HepG2 (cell line): ENCODE measurements around the gene RIPOR1. TPM values are rescaled to one million over a fixed set of nuclear protein-coding genes. Genes with fewer than 3 reads are reported as not detected.

ENCODE experiments used
- ADNP ChIP-seq: sonication (generic); formaldehyde crosslinking; IDR thresholded peaks from 2 replicates; pipeline ENCODE4 v1.4.0; 2020; ENCODE audit warnings: missing genetic modification reagents
- ASH2L ChIP-seq: fragments of 300-600, 200-600 bp; sonication (generic); IDR thresholded peaks from 2 replicates; pipeline ENCODE4 v1.7.0; 2017; ENCODE audit warnings: low read depth, mild to moderate bottlenecking, moderate library complexity, mixed read lengths, low read length; ENCODE audit not compliant: insufficient read length
- ATF4 ChIP-seq, 2 experiments: fragments of 450-650 bp in 1 of 2; sonication (generic) in 1 of 2; formaldehyde crosslinking; IDR thresholded peaks; 2 replicates each; pipeline versions ENCODE4 v1.5.0 to v1.8.0; 2020 to 2022; ENCODE audit warnings: mild to moderate bottlenecking in 1 of 2, missing genetic modification reagents in 1 of 2
- CHCHD3 ChIP-seq: sonication (generic); formaldehyde crosslinking; IDR thresholded peaks from 2 replicates; pipeline ENCODE4 v1.8.0; 2022; ENCODE audit warnings: mild to moderate bottlenecking, missing genetic modification reagents, moderate library complexity
- EZH2 ChIP-seq: conservative IDR thresholded peaks from 2 replicates; pipeline ENCODE4 v1.6.1; 2012; ENCODE audit warnings: mild to moderate bottlenecking, low read depth, low read length, moderate library complexity
- FOXO1 ChIP-seq: sonication (generic); formaldehyde crosslinking; IDR thresholded peaks from 2 replicates; pipeline ENCODE4 v1.4.0; 2020; ENCODE audit warnings: missing genetic modification reagents
- HOXD1 ChIP-seq: sonication (generic); formaldehyde crosslinking; IDR thresholded peaks from 2 replicates; pipeline ENCODE4 v1.5.0; 2020; ENCODE audit warnings: missing genetic modification reagents
- KLF13 ChIP-seq: sonication (generic); formaldehyde crosslinking; IDR thresholded peaks from 2 replicates; pipeline ENCODE4 v1.4.0; 2020; ENCODE audit warnings: mild to moderate bottlenecking, missing genetic modification reagents
- SYNCRIP ChIP-seq: fragments of 200-400 bp; formaldehyde crosslinking; IDR thresholded peaks from 2 replicates; pipeline ENCODE4 v1.6.1; 2018; ENCODE audit warnings: mild to moderate bottlenecking, low read depth, low read length; ENCODE audit not compliant: insufficient read depth
- TSC22D2 ChIP-seq: sonication (generic); formaldehyde crosslinking; IDR thresholded peaks from 2 replicates; pipeline ENCODE4 v1.5.1; 2020; ENCODE audit warnings: missing genetic modification reagents, mild to moderate bottlenecking, borderline replicate concordance
- XRCC5 ChIP-seq: fragments of 200-400 bp; formaldehyde crosslinking; optimal IDR thresholded peaks from 2 replicates; pipeline ENCODE3; 2017; ENCODE audit warnings: mild to moderate bottlenecking, low read length
- ZBTB20 ChIP-seq: sonication (generic); formaldehyde crosslinking; IDR thresholded peaks from 2 replicates; pipeline ENCODE4 v1.8.1; 2023; ENCODE audit warnings: missing genetic modification reagents, low read depth, mild to moderate bottlenecking, borderline replicate concordance
- ZFP1 ChIP-seq: IDR thresholded peaks from 2 replicates; pipeline ENCODE4 v1.6.1; 2016
- ZNF337 ChIP-seq: sonication (generic); formaldehyde crosslinking; IDR thresholded peaks from 2 replicates; pipeline ENCODE4 v1.5.1; 2020; ENCODE audit warnings: missing genetic modification reagents, low read depth, mild to moderate bottlenecking, borderline replicate concordance
- ZNF770 ChIP-seq: sonication (generic); formaldehyde crosslinking; IDR thresholded peaks from 2 replicates; pipeline ENCODE4 v1.5.0; 2020; ENCODE audit warnings: mild to moderate bottlenecking, missing genetic modification reagents
- ZNF816 ChIP-seq: sonication (generic); formaldehyde crosslinking; IDR thresholded peaks from 2 replicates; pipeline ENCODE4 v1.8.0; 2022; ENCODE audit warnings: missing genetic modification reagents, mild to moderate bottlenecking, borderline replicate concordance
- ZNF841 ChIP-seq: sonication (generic); formaldehyde crosslinking; IDR thresholded peaks from 2 replicates; pipeline ENCODE4 v1.8.1; 2023; ENCODE audit warnings: missing genetic modification reagents, borderline replicate concordance
- ZNF878 ChIP-seq: sonication (generic); formaldehyde crosslinking; IDR thresholded peaks from 2 replicates; pipeline ENCODE4 v1.8.1; 2023; ENCODE audit warnings: mild to moderate bottlenecking, missing genetic modification reagents, moderate library complexity
- polyA plus RNA-seq, 8 experiments: library from polyadenylated mRNA; depleted of rRNA in 3 of 8; stranded (reverse) in 7 of 8; unstranded in 1 of 8; fragments of >200 nt; fragmentation: Illumina TruSeq in 4 of 8; extraction: Trizol in 4 of 8; gene quantifications; 2 replicates each; pipeline versions ENCODE4 v1.2.1 to v1.2.3, GENCODE V29; 2011 to 2016; ENCODE audit warnings: low read depth in 4 of 8, missing spikeins in 1 of 8, mixed read lengths in 1 of 8; ENCODE audit not compliant: insufficient read depth in 1 of 8
- total RNA-seq, 5 experiments: library from RNA; depleted of rRNA; stranded (reverse); fragments of >200 nt; fragmentation: Illumina TruSeq; extraction: Trizol; gene quantifications; 2 replicates each; pipeline ENCODE4 v1.2.3, GENCODE V29; 2016; ENCODE audit warnings: low read depth in 1 of 5
- TF ChIP-seq, protein P1 (sequence below): sonication (generic); formaldehyde crosslinking; IDR thresholded peaks from 2 replicates; pipeline ENCODE4 v1.8.1; 2023; ENCODE audit warnings: mild to moderate bottlenecking, missing genetic modification reagents
- TF ChIP-seq, protein P2 (sequence below): sonication (generic); formaldehyde crosslinking; IDR thresholded peaks from 2 replicates; pipeline ENCODE4 v1.8.0; 2022; ENCODE audit warnings: mild to moderate bottlenecking, missing genetic modification reagents, moderate library complexity
- TF ChIP-seq, protein P3 (sequence below): sonication (generic); formaldehyde crosslinking; IDR thresholded peaks from 2 replicates; pipeline ENCODE4 v1.5.0; 2020; ENCODE audit warnings: mild to moderate bottlenecking, missing genetic modification reagents, borderline replicate concordance

Gene RIPOR1
- total and polyA plus RNA-seq, 2 of the 13 experiments (the other 11 are each of a cell fraction or from before 2014, with no cell fraction given) = 4.6 to 8.1 TPM

DNA sequence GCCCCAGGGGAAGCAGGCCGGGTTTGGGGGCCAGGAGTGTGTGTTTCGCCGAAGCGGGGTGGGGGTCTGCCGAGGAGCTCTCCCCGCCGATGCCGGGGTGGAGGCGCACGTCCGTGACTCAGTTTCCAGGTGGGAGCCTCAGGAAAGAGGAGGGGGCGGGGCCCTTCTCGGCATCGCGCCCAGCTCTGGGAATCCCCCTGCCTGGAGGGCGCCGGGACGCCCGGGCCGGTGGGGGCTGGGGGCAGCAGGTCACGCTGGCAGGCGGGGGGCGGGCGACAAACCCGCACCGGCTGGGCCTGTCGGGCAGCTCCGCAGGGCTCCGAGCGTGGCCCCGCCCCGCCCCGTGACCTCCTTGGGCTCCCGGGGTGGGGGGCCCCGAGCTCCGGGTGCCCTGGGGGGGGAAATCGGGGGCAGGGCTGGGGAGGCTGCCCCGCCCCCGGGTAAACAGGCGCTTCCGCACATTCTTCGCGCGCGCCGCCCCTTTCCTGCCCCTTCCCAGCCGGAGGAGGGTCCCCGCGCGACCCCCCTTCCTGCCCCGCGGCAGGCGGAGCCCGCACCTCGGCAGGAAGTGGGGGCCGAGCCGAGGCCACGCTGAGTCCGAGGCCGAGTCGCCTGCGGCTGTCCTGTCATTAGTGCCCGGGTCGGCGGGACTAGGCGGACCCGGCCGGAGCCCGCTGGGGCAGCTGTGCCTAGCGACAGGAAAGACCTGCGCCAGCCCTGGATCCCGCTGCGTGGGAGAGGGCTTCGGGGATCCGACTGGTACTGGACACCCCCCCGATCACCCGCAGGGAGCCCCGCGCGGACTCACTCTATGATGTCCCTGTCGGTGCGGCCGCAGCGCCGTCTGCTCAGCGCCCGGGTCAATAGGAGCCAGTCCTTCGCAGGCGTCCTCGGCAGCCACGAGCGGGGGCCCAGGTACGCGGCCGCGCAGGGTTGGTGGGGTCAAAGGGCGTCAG lies 9.3 kb downstream of the RIPOR1 start (continued):
- TF ChIP-seq, protein P1, sequence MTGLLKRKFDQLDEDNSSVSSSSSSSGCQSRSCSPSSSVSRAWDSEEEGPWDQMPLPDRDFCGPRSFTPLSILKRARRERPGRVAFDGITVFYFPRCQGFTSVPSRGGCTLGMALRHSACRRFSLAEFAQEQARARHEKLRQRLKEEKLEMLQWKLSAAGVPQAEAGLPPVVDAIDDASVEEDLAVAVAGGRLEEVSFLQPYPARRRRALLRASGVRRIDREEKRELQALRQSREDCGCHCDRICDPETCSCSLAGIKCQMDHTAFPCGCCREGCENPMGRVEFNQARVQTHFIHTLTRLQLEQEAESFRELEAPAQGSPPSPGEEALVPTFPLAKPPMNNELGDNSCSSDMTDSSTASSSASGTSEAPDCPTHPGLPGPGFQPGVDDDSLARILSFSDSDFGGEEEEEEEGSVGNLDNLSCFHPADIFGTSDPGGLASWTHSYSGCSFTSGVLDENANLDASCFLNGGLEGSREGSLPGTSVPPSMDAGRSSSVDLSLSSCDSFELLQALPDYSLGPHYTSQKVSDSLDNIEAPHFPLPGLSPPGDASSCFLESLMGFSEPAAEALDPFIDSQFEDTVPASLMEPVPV (CRISPR knock-in tag) = no peak
- TF ChIP-seq, protein P2, sequence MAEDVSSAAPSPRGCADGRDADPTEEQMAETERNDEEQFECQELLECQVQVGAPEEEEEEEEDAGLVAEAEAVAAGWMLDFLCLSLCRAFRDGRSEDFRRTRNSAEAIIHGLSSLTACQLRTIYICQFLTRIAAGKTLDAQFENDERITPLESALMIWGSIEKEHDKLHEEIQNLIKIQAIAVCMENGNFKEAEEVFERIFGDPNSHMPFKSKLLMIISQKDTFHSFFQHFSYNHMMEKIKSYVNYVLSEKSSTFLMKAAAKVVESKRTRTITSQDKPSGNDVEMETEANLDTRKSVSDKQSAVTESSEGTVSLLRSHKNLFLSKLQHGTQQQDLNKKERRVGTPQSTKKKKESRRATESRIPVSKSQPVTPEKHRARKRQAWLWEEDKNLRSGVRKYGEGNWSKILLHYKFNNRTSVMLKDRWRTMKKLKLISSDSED (CRISPR knock-in tag) = no peak
- TF ChIP-seq FOXO1 (CRISPR knock-in tag) (no peak), XRCC5 (no peak), ZNF337 (no peak), ZBTB20 (CRISPR knock-in tag) (no peak), EZH2 (no peak), ATF4 (CRISPR knock-in tag; IDR thresholded peaks at IDR 0.05) (no peak), TSC22D2 (CRISPR knock-in tag) (no peak), HOXD1 (no peak), ASH2L (peak; percentile 53), ZNF816 (CRISPR knock-in tag) (no peak), ADNP (CRISPR knock-in tag) (no peak), SYNCRIP (no peak), ZNF878 (no peak), CHCHD3 (CRISPR knock-in tag) (no peak), ZNF770 (peak; percentile 49; the same call in 1 of the 2 replicates), ZFP1 (CRISPR knock-in tag) (no peak), KLF13 (CRISPR knock-in tag) (no peak), ZNF841 (CRISPR knock-in tag) (no peak)
- TF ChIP-seq, protein P3, sequence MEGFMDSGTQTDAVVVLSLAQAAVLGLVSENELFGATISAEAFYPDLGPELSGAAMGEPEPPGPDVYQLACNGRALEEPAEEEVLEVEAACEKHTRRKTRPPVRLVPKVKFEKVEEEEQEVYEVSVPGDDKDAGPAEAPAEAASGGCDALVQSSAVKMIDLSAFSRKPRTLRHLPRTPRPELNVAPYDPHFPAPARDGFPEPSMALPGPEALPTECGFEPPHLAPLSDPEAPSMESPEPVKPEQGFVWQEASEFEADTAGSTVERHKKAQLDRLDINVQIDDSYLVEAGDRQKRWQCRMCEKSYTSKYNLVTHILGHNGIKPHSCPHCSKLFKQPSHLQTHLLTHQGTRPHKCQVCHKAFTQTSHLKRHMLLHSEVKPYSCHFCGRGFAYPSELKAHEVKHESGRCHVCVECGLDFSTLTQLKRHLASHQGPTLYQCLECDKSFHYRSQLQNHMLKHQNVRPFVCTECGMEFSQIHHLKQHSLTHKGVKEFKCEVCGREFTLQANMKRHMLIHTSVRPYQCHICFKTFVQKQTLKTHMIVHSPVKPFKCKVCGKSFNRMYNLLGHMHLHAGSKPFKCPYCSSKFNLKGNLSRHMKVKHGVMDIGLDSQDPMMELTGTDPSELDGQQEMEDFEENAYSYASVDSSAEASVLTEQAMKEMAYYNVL (CRISPR knock-in tag) = no peak
